ENCODE data around the gene JPH3.
A peak's percentile ranks its signal among the peaks of the same experiment; 100 is the strongest.

The JPH3 gene

GRCh38 chr16:87601401-87601981 lies 817 bp upstream of the JPH3 start:
- Mint-ChIP-seq H3K4me3 (no peak overlapping the region), H3K27me3 (peaks cover 21% of the 10 kb centered on the region), H3K27ac (no peak overlapping the region), H3K36me3 (no peaks in the 10 kb centered on the region), H3K9me3 (no peaks in the 10 kb centered on the region), H3K4me1 (peaks cover 3% of the 10 kb centered on the region)
- ATAC-seq (ENCODE audit: low read depth): no peak
- DNase-seq (ENCODE audit: low spot score in 2 of 2): no peak

GRCh38 chr16:87602821-87603683 lies 744 bp downstream of the JPH3 start:
- no peak for ATAC-seq (ENCODE audit: low read depth)
- Mint-ChIP-seq H3K4me3 (peak overlapping the region; percentile 56), H3K9me3 (no peaks in the 10 kb centered on the region), H3K27me3 (peaks cover 29% of the 10 kb centered on the region), H3K27ac (no peak overlapping the region), H3K4me1 (peaks cover 3% of the 10 kb centered on the region), H3K36me3 (no peaks in the 10 kb centered on the region)
- DNase-seq (ENCODE audit: low spot score in 2 of 2): no peak

- Mint-ChIP-seq H3K4me3 (no peak overlapping the region), H3K4me1 (peaks cover 3% of the 10 kb centered on the region), H3K36me3 (peaks cover 2% of the 10 kb centered on the region), H3K9me3 (no peaks in the 10 kb centered on the region), H3K27me3 (peaks cover 31% of the 10 kb centered on the region), H3K27ac (no peak overlapping the region)
- ATAC-seq (ENCODE audit: low read depth) (no peak), DNase-seq (ENCODE audit: low spot score in 2 of 2) (no peak)
These were observed 1.7 kb downstream of the JPH3 start for GRCh38 chr16:87603684-87604633.

GRCh38 chr16:87604634-87605111 lies 2.4 kb downstream of the JPH3 start:
- ATAC-seq (ENCODE audit: low read depth): no peak
- H3K27me3 Mint-ChIP-seq: peaks cover 27% of the 10 kb centered on the region
- H3K9me3 Mint-ChIP-seq: no peaks in the 10 kb centered on the region
- no peak overlapping the region for H3K4me3 Mint-ChIP-seq
- H3K4me1 Mint-ChIP-seq: peaks cover 3% of the 10 kb centered on the region
- peaks cover 2% of the 10 kb centered on the region for H3K36me3 Mint-ChIP-seq
- DNase-seq (ENCODE audit: low spot score in 2 of 2): no peak
- no peak overlapping the region for H3K27ac Mint-ChIP-seq

GRCh38 chr16:87607223-87607622 lies 4.9 kb downstream of the JPH3 start:
- H3K4me3 Mint-ChIP-seq: no peak overlapping the region
- H3K9me3 Mint-ChIP-seq: no peaks in the 10 kb centered on the region
- H3K27me3 Mint-ChIP-seq: peaks cover 27% of the 10 kb centered on the region
- DNase-seq (ENCODE audit: low spot score in 2 of 2) (no peak), ATAC-seq (ENCODE audit: low read depth) (no peak)
- no peak overlapping the region for H3K27ac Mint-ChIP-seq
- peaks cover 2% of the 10 kb centered on the region for H3K36me3 Mint-ChIP-seq
- H3K4me1 Mint-ChIP-seq: peaks cover 3% of the 10 kb centered on the region

- no peak overlapping the region for H3K4me3 Mint-ChIP-seq
- peaks cover 3% of the 10 kb centered on the region for H3K4me1 Mint-ChIP-seq
- no peak for DNase-seq (ENCODE audit: low spot score in 2 of 2)
- H3K27ac Mint-ChIP-seq: no peak overlapping the region
- peaks cover 2% of the 10 kb centered on the region for H3K36me3 Mint-ChIP-seq
- no peaks in the 10 kb centered on the region for H3K9me3 Mint-ChIP-seq
- no peak for ATAC-seq (ENCODE audit: low read depth)
- H3K27me3 Mint-ChIP-seq: peaks cover 27% of the 10 kb centered on the region
These were observed 5.6 kb downstream of the JPH3 start for GRCh38 chr16:87607871-87608270.

- Mint-ChIP-seq H3K27me3 (peaks cover 24% of the 10 kb centered on the region), H3K4me1 (no peaks in the 10 kb centered on the region), H3K27ac (no peak overlapping the region), H3K4me3 (no peak overlapping the region), H3K36me3 (peaks cover 2% of the 10 kb centered on the region), H3K9me3 (no peaks in the 10 kb centered on the region)
- DNase-seq (ENCODE audit: low spot score in 2 of 2) (peak; percentile 12 to 36), ATAC-seq (ENCODE audit: low read depth) (no peak)
These were observed 6.2 kb downstream of the JPH3 start for GRCh38 chr16:87608400-87608985.

- peaks cover 2% of the 10 kb centered on the region for H3K36me3 Mint-ChIP-seq
- no peak for ATAC-seq (ENCODE audit: low read depth)
- H3K4me1 Mint-ChIP-seq: no peaks in the 10 kb centered on the region
- DNase-seq (ENCODE audit: low spot score in 2 of 2): no peak
- H3K9me3 Mint-ChIP-seq: no peaks in the 10 kb centered on the region
- no peak overlapping the region for H3K27ac Mint-ChIP-seq
- H3K27me3 Mint-ChIP-seq: peaks cover 24% of the 10 kb centered on the region
- H3K4me3 Mint-ChIP-seq: no peak overlapping the region
These were observed 7.7 kb downstream of the JPH3 start for GRCh38 chr16:87610026-87610425.

GRCh38 chr16:87611456-87611855 lies 9.1 kb downstream of the JPH3 start:
- H3K27me3 Mint-ChIP-seq: peaks cover 18% of the 10 kb centered on the region
- no peak overlapping the region for H3K27ac Mint-ChIP-seq

GRCh38 chr16:87613961-87614360 lies 11.7 kb downstream of the JPH3 start:
- Mint-ChIP-seq H3K27me3 (peaks cover 16% of the 10 kb centered on the region), H3K4me3 (no peak overlapping the region), H3K36me3 (no peaks in the 10 kb centered on the region), H3K9me3 (no peaks in the 10 kb centered on the region), H3K4me1 (no peaks in the 10 kb centered on the region), H3K27ac (no peak overlapping the region)
- no peak for DNase-seq (ENCODE audit: low spot score in 2 of 2)
- no peak for ATAC-seq (ENCODE audit: low read depth)

More at GRCh38 chr16:87611456-87611855, 9.1 kb downstream of the JPH3 start:
- no peak for DNase-seq (ENCODE audit: low spot score in 2 of 2)
- Mint-ChIP-seq H3K4me1 (no peaks in the 10 kb centered on the region), H3K36me3 (peaks cover 2% of the 10 kb centered on the region), H3K9me3 (no peaks in the 10 kb centered on the region), H3K4me3 (no peak overlapping the region)
- no peak for ATAC-seq (ENCODE audit: low read depth)

- no peak for DNase-seq (ENCODE audit: low spot score in 2 of 2)
- Mint-ChIP-seq H3K27me3 (peaks cover 25% of the 10 kb centered on the region), H3K4me3 (no peak overlapping the region), H3K36me3 (no peaks in the 10 kb centered on the region), H3K4me1 (no peaks in the 10 kb centered on the region), H3K9me3 (no peaks in the 10 kb centered on the region), H3K27ac (no peak overlapping the region)
- ATAC-seq (ENCODE audit: low read depth): no peak
These were observed 13.3 kb downstream of the JPH3 start for GRCh38 chr16:87615621-87616041.

- Mint-ChIP-seq H3K27ac (no peak overlapping the region), H3K9me3 (no peaks in the 10 kb centered on the region), H3K36me3 (no peaks in the 10 kb centered on the region), H3K27me3 (peaks cover 21% of the 10 kb centered on the region), H3K4me1 (no peaks in the 10 kb centered on the region), H3K4me3 (no peak overlapping the region)
- ATAC-seq (ENCODE audit: low read depth) (no peak), DNase-seq (ENCODE audit: low spot score in 2 of 2) (no peak)
These were observed 14.2 kb downstream of the JPH3 start for GRCh38 chr16:87616556-87616955.

- peaks cover 21% of the 10 kb centered on the region for H3K27me3 Mint-ChIP-seq
- H3K9me3 Mint-ChIP-seq: no peaks in the 10 kb centered on the region
These were observed 15.9 kb downstream of the JPH3 start for GRCh38 chr16:87618216-87618615.

More at GRCh38 chr16:87618216-87618615, 15.9 kb downstream of the JPH3 start:
- Mint-ChIP-seq H3K4me3 (no peak overlapping the region), H3K4me1 (no peaks in the 10 kb centered on the region), H3K36me3 (no peaks in the 10 kb centered on the region), H3K27ac (no peak overlapping the region)
- no peak for ATAC-seq (ENCODE audit: low read depth)
- DNase-seq (ENCODE audit: low spot score in 2 of 2): no peak

Measured in memory B cell (primary cell).